IMR-90 (cell line): ENCODE results near the gene AGAP1.

Experiments used
- CTCF ChIP-seq: conservative IDR thresholded peaks from 2 replicates; pipeline ENCODE4 v1.5.1; 2012; ENCODE audit warnings: mild to moderate bottlenecking, low read depth, low read length, improper control_type of control experiment
- POLR2A ChIP-seq: IDR thresholded peaks from 2 replicates; pipeline ENCODE4 v1.6.1; 2012; ENCODE audit warnings: mild to moderate bottlenecking, low read depth, low read length

- TF ChIP-seq POLR2A, result no peak
- no peak for TF ChIP-seq CTCF
Observed at GRCh38 chr2:235949567-235950472, 456.0 kb downstream of the AGAP1 start.
